Activated naive CD4-positive, alpha-beta T cell treated with anti-CD3 and anti-CD28 coated beads for 36 hours (primary cell): Measurements from ENCODE around the gene PLSCR3. TPM values are rescaled to one million over a fixed set of nuclear protein-coding genes. Genes with fewer than 3 reads are reported as not detected.

Experiments
- CTCF ChIA-PET: fragments of 350-600 bp; sonication (Branson Sonifier 250); formaldehyde crosslinking; loops from one replicate; lab custom pipeline; 2021; ENCODE audit warnings: antibody characterized with exemption; lab: Charles Lee
- DNase-seq: peaks from one replicate; pipeline ENCODE4 v3.0.0-alpha.2; 2020
- H3K27ac Mint-ChIP-seq: one replicate; pipeline ENCODE4 v1.8.0; 2021; ENCODE audit warnings: mild to moderate bottlenecking, mixed read lengths
- H3K27me3 Mint-ChIP-seq: one replicate; pipeline ENCODE4 v1.8.0; 2021; ENCODE audit warnings: low read depth, mixed read lengths
- H3K36me3 Mint-ChIP-seq: one replicate; pipeline ENCODE4 v1.8.0; 2021; ENCODE audit warnings: low read depth, mixed read lengths
- H3K4me1 Mint-ChIP-seq: one replicate; pipeline ENCODE4 v1.8.0; 2021; ENCODE audit warnings: low read depth, mixed read lengths
- H3K4me3 Mint-ChIP-seq: one replicate; pipeline ENCODE4 v1.8.0; 2021; ENCODE audit warnings: mild to moderate bottlenecking, moderate library complexity, mixed read lengths
- H3K9me3 Mint-ChIP-seq: one replicate; pipeline ENCODE4 v1.8.0; 2021; ENCODE audit warnings: mixed read lengths
- intact Hi-C: fragments of 100-400 bp; cut with micrococcal nuclease; formaldehyde crosslinking; loops from one replicate; pipeline ENCODE4 v1.15.1; 2023
- total RNA-seq, 2 experiments: library from RNA; stranded (reverse); gene quantifications; one replicate each; pipeline ENCODE4 v1.2.3, GENCODE V29; 2021

PLSCR3 gene
- total RNA-seq, 2 experiments from 2014 or later, result 58.6 to 59.4 TPM

GRCh38 chr17:7410634-7411426, 16.5 kb upstream of the PLSCR3 start:
- intact Hi-C loops, result no loop called here
- no peaks in the 10 kb centered on the region for H3K36me3 Mint-ChIP-seq

GRCh38 chr17:7409716-7410115, 15.4 kb upstream of the PLSCR3 start:
- no peak overlapping the region for H3K27ac Mint-ChIP-seq

More at GRCh38 chr17:7410634-7411426, 16.5 kb upstream of the PLSCR3 start:
- peaks cover 9% of the 10 kb centered on the region for H3K4me1 Mint-ChIP-seq
- no peaks in the 10 kb centered on the region for H3K9me3 Mint-ChIP-seq
- peaks cover 2% of the 10 kb centered on the region for H3K27me3 Mint-ChIP-seq
- no peak overlapping the region for H3K27ac Mint-ChIP-seq
- CTCF ChIA-PET, result no interaction called here
- no peak overlapping the region for H3K4me3 Mint-ChIP-seq
- no peak for DNase-seq

GRCh38 chr17:7408863-7409262, 14.5 kb upstream of the PLSCR3 start:
- Mint-ChIP-seq H3K4me1 (peaks cover 13% of the 10 kb centered on the region), H3K9me3 (no peaks in the 10 kb centered on the region), H3K27ac (no peak overlapping the region), H3K4me3 (peak overlapping the region; percentile 13), H3K36me3 (no peaks in the 10 kb centered on the region), H3K27me3 (peaks cover 2% of the 10 kb centered on the region)
- no peak for DNase-seq
- CTCF ChIA-PET, result interaction anchor here (0.6 kb wide), 1 partner anchor 28 kb away, joined by 3 read pairs; no protein-coding TSS in a partner anchor
- intact Hi-C loops, result no loop called here

More at GRCh38 chr17:7409716-7410115, 15.4 kb upstream of the PLSCR3 start:
- H3K4me3 Mint-ChIP-seq, result no peak overlapping the region
- peaks cover 13% of the 10 kb centered on the region for H3K4me1 Mint-ChIP-seq
- CTCF ChIA-PET, result interaction anchor here (0.6 kb wide), 1 partner anchor 27 kb away, joined by 3 read pairs; no protein-coding TSS in a partner anchor
- H3K9me3 Mint-ChIP-seq, result no peaks in the 10 kb centered on the region
- intact Hi-C loops, result no loop called here
- H3K36me3 Mint-ChIP-seq, result no peaks in the 10 kb centered on the region
- peaks cover 2% of the 10 kb centered on the region for H3K27me3 Mint-ChIP-seq
- DNase-seq, result no peak

GRCh38 chr17:7408252-7408727, 14.0 kb upstream of the PLSCR3 start:
- H3K27me3 Mint-ChIP-seq, result peaks cover 2% of the 10 kb centered on the region
- peak; percentile 41 for DNase-seq
- CTCF ChIA-PET, result no interaction called here
- no peaks in the 10 kb centered on the region for H3K36me3 Mint-ChIP-seq
- intact Hi-C loops, result no loop called here
- H3K4me3 Mint-ChIP-seq, result no peak overlapping the region
- no peak overlapping the region for H3K27ac Mint-ChIP-seq
- no peaks in the 10 kb centered on the region for H3K9me3 Mint-ChIP-seq
- peaks cover 13% of the 10 kb centered on the region for H3K4me1 Mint-ChIP-seq

GRCh38 chr17:7407485-7408251, 13.3 kb upstream of the PLSCR3 start, which contains the start of gene NLGN2:
Gene NLGN2, plus strand, starts transcription at chr17:7407845. Its CDS starts 411 bp downstream, at chr17:7408256.
- intact Hi-C loops, result no loop called here
- Mint-ChIP-seq H3K4me3 (peak within 1 kb of the TSS; percentile 43), H3K36me3 (no peaks in the 10 kb centered on the region), H3K27me3 (peaks cover 2% of the 10 kb centered on the region), H3K4me1 (peaks cover 18% of the 10 kb centered on the region), H3K27ac (no peak within 1 kb of the TSS), H3K9me3 (no peaks in the 10 kb centered on the region)
- no peak for DNase-seq
- CTCF ChIA-PET, result no interaction called here

- no peaks in the 10 kb centered on the region for H3K36me3 Mint-ChIP-seq
- DNase-seq, result no peak
- H3K4me1 Mint-ChIP-seq, result peaks cover 19% of the 10 kb centered on the region
- intact Hi-C loops, result no loop called here
- H3K4me3 Mint-ChIP-seq, result no peak overlapping the region
- H3K27ac Mint-ChIP-seq, result no peak overlapping the region
- CTCF ChIA-PET, result interaction anchor here (1.1 kb wide), 1 partner anchor 52 kb away, joined by 3 read pairs; the partner anchor contains the start of gene TMEM95
- peaks cover 2% of the 10 kb centered on the region for H3K27me3 Mint-ChIP-seq
- no peaks in the 10 kb centered on the region for H3K9me3 Mint-ChIP-seq
Measured at GRCh38 chr17:7407082-7407481, 12.8 kb upstream of the PLSCR3 start.

- DNase-seq, result no peak
- Mint-ChIP-seq H3K4me1 (peaks cover 19% of the 10 kb centered on the region), H3K9me3 (no peaks in the 10 kb centered on the region), H3K4me3 (peak overlapping the region; percentile 72), H3K36me3 (peaks cover 4% of the 10 kb centered on the region), H3K27me3 (peaks cover 2% of the 10 kb centered on the region), H3K27ac (peak overlapping the region; percentile 12)
- CTCF ChIA-PET, result interaction anchor here (1.1 kb wide), 1 partner anchor 51 kb away, joined by 3 read pairs; the partner anchor contains the start of gene TMEM95
- intact Hi-C loops, result no loop called here
Measured at GRCh38 chr17:7406235-7406825, 12.0 kb upstream of the PLSCR3 start.

- H3K4me1 Mint-ChIP-seq, result peaks cover 19% of the 10 kb centered on the region
- H3K27me3 Mint-ChIP-seq, result peaks cover 2% of the 10 kb centered on the region
- DNase-seq, result no peak
- H3K4me3 Mint-ChIP-seq, result peak overlapping the region; percentile 93
- CTCF ChIA-PET, result no interaction called here
- H3K27ac Mint-ChIP-seq, result peak overlapping the region; percentile 12
- H3K36me3 Mint-ChIP-seq, result peaks cover 4% of the 10 kb centered on the region
- H3K9me3 Mint-ChIP-seq, result no peaks in the 10 kb centered on the region
- intact Hi-C loops, result no loop called here
Measured at GRCh38 chr17:7405350-7406234, 11.3 kb upstream of the PLSCR3 start.

GRCh38 chr17:7404737-7405349, 10.5 kb upstream of the PLSCR3 start:
- intact Hi-C loops, result loop anchor here (1.0 to 5.0 kb wide), 11 partner anchors 11 to 281 kb away; partner anchors contain the start of genes ACADVL, DLG4, EIF5A and KCTD11
- Mint-ChIP-seq H3K4me1 (peaks cover 19% of the 10 kb centered on the region), H3K27ac (peak overlapping the region; percentile 93), H3K27me3 (peaks cover 2% of the 10 kb centered on the region), H3K4me3 (peak overlapping the region; percentile 93), H3K36me3 (peaks cover 4% of the 10 kb centered on the region), H3K9me3 (no peaks in the 10 kb centered on the region)
- CTCF ChIA-PET, result interaction anchor here (0.7 to 1.9 kb wide), 2 partner anchors 32 to 108 kb away, joined by 3 to 8 read pairs; no protein-coding TSS in a partner anchor
- DNase-seq, result no peak

GRCh38 chr17:7403977-7404736, 9.8 kb upstream of the PLSCR3 start, which contains the start of gene TMEM256:
Gene TMEM256, minus strand, starts transcription at chr17:7404097. Its CDS starts 13 bp downstream, at chr17:7404084.
- peak; percentile 99 for DNase-seq
- Mint-ChIP-seq H3K4me1 (peaks cover 19% of the 10 kb centered on the region), H3K27ac (peak within 1 kb of the TSS; percentile 93), H3K9me3 (no peaks in the 10 kb centered on the region), H3K4me3 (peak within 1 kb of the TSS; percentile 93), H3K36me3 (peaks cover 4% of the 10 kb centered on the region), H3K27me3 (peaks cover 2% of the 10 kb centered on the region)
- intact Hi-C loops, result loop anchor here (1.0 to 5.0 kb wide), 11 partner anchors 10 to 282 kb away; partner anchors contain the start of genes ACADVL, DLG4, EIF5A and KCTD11
- CTCF ChIA-PET, result interaction anchor here (0.6 to 1.9 kb wide), 4 partner anchors 33 to 109 kb away, joined by 3 to 8 read pairs (median 3); no protein-coding TSS in a partner anchor
